A549 (cell line): ENCODE data around the gene CACFD1.

Experiments
- CHD2 ChIP-seq: fragments of 150-350 bp; IDR thresholded peaks from 2 replicates; pipeline ENCODE4 v1.6.1; 2014; ENCODE audit warnings: low read length; ENCODE audit not compliant: partially characterized antibody
- CTCF ChIP-seq: fragments of >200 bp; sonication (Bioruptor Twin); formaldehyde crosslinking; IDR thresholded peaks from 3 replicates; pipeline ENCODE4 v1.5.1; 2016
- HMGXB4 ChIP-seq: fragments of 250-450 bp; sonication (Bioruptor Pico); IDR thresholded peaks from 2 replicates; pipeline ENCODE4 v1.5.0; 2021; ENCODE audit warnings: mild to moderate bottlenecking, moderate library complexity, borderline replicate concordance
- JUN ChIP-seq, 2 experiments: fragments of >200 bp; sonication (Bioruptor Twin); formaldehyde crosslinking; IDR thresholded peaks; 2 replicates in 1 of 2; 3 replicates in 1 of 2; pipeline ENCODE4 v1.6.1; 2016 to 2017
- KDM5A ChIP-seq: fragments of 200-600 bp; sonication (generic); IDR thresholded peaks from 2 replicates; pipeline ENCODE4 v1.6.1; 2016; ENCODE audit warnings: antibody characterized with exemption, mild to moderate bottlenecking
- POLR2A ChIP-seq: IDR thresholded peaks from 2 replicates; pipeline ENCODE4 v1.6.1; 2012; ENCODE audit warnings: mild to moderate bottlenecking, low read length
- SMC3 ChIP-seq: fragments of >200 bp; sonication (Bioruptor Twin); formaldehyde crosslinking; IDR thresholded peaks from 3 replicates; pipeline ENCODE4 v1.6.1; 2018; ENCODE audit warnings: inconsistent platforms

GRCh38 chr9:133517711-133518110, 57.9 kb downstream of the CACFD1 start:
- TF ChIP-seq KDM5A, result no peak
- TF ChIP-seq SMC3, result no peak
- no peak for TF ChIP-seq JUN (IDR thresholded peaks at IDR 0.05)
- no peak for TF ChIP-seq CHD2
- TF ChIP-seq HMGXB4 (CRISPR knock-in tag), result no peak
- TF ChIP-seq POLR2A, result no peak
- TF ChIP-seq CTCF, result no peak
